OCI-LY3 (cell line): ENCODE data around the gene CPEB3.

Experiments used
- EZH2phosphoT487 ChIP-seq: fragments of 200-600 bp; shearing (Covaris generic); IDR thresholded peaks from 2 replicates; pipeline ENCODE4 v1.6.1; 2018; ENCODE audit warnings: antibody characterized with exemption, mixed run types, low read depth
- TF ChIP-seq, protein P1 (sequence below): fragments of 200-600, 300-600 bp; sonication (generic); IDR thresholded peaks from 2 replicates; pipeline ENCODE4 v1.5.1; 2014; ENCODE audit warnings: antibody characterized with exemption, low read length, low read depth

DNA sequence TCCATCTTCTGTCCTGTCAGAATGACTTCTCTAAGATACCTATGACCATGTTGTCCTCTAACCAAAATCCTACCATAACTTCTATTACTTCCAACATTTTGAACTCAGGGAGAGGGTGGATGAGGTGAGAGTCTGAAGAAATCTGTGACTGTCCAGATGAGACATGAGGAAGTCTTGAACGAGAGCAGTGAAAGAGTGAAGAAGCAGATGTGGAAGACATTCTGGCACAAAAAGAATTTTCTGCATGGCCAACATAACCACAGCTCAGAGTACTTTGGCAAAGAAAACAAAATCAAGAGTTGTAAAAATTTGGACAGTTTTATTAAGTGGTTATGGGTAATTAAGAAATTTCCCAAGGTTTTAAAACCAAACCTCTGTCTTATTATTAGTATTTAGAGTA is 141.6 kb downstream of the CPEB3 start:
- TF ChIP-seq EZH2phosphoT487 = no peak
- TF ChIP-seq, protein P1, sequence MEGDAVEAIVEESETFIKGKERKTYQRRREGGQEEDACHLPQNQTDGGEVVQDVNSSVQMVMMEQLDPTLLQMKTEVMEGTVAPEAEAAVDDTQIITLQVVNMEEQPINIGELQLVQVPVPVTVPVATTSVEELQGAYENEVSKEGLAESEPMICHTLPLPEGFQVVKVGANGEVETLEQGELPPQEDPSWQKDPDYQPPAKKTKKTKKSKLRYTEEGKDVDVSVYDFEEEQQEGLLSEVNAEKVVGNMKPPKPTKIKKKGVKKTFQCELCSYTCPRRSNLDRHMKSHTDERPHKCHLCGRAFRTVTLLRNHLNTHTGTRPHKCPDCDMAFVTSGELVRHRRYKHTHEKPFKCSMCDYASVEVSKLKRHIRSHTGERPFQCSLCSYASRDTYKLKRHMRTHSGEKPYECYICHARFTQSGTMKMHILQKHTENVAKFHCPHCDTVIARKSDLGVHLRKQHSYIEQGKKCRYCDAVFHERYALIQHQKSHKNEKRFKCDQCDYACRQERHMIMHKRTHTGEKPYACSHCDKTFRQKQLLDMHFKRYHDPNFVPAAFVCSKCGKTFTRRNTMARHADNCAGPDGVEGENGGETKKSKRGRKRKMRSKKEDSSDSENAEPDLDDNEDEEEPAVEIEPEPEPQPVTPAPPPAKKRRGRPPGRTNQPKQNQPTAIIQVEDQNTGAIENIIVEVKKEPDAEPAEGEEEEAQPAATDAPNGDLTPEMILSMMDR = no peak
